A549 (cell line): ENCODE results near the gene TUBA1B. TPM values are rescaled to one million over a fixed set of nuclear protein-coding genes. Genes with fewer than 3 reads are reported as not detected.

Source experiments
- ATAC-seq, 2 experiments: fragments of 200-7000 bp in 1 of 2; fragments of >200 bp in 1 of 2; cut with Nextera tagmentation in 1 of 2; cut with Tn5 transposase in 1 of 2; 3 replicates each; pipeline versions ENCODE4 v1.8.0 to v1.9.1; 2018 to 2020; ENCODE audit warnings: mild to moderate bottlenecking in 1 of 2, moderate library complexity in 1 of 2
- CTCF ChIA-PET: fragments of 300-600 bp; sonication (Branson Sonifier 250); formaldehyde crosslinking; extraction: SDS; loops from one replicate; lab custom pipeline; 2021; ENCODE audit warnings: antibody characterized with exemption, inconsistent platforms; lab: Yijun Ruan, JAX
- POLR2A ChIA-PET: fragments of 350-600 bp; formaldehyde crosslinking; extraction: SDS; loops from one replicate; lab custom pipeline; 2021; ENCODE audit warnings: antibody characterized with exemption, inconsistent platforms; lab: Yijun Ruan, JAX
- DNase-seq, 2 experiments: peaks; one replicate each; pipeline versions ENCODE4 v3.0.0 to v3.0.0-alpha.2; 2011 to 2016; ENCODE audit warnings: low read depth in 1 of 2, low spot score in 1 of 2
- FAIRE-seq: peaks from 2 replicates; lab custom pipeline; 2011; peaks lifted over from hg19 to GRCh38; lab: Jason Lieb, UNC
- H3K27ac ChIP-seq, 2 experiments: fragments of >200 bp; sonication (Bioruptor Twin); formaldehyde crosslinking; 3 replicates each; pipeline ENCODE4 v1.5.1; 2016 to 2017
- H3K4me1 ChIP-seq: fragments of >200 bp; sonication (Bioruptor Twin); formaldehyde crosslinking; 3 replicates; pipeline ENCODE4 v1.6.1; 2016
- H3K4me2 ChIP-seq: fragments of >200 bp; sonication (Bioruptor Twin); formaldehyde crosslinking; 3 replicates; pipeline ENCODE4 v1.6.1; 2016
- H3K4me3 ChIP-seq: fragments of >200 bp; sonication (Bioruptor Twin); formaldehyde crosslinking; 3 replicates; pipeline ENCODE4 v1.5.1; 2016
- H3K9me3 ChIP-seq: fragments of >200 bp; sonication (Bioruptor Twin); formaldehyde crosslinking; 3 replicates; pipeline ENCODE4 v1.6.1; 2016
- BHLHE40 ChIP-seq: IDR thresholded peaks from 2 replicates; pipeline ENCODE4 v1.6.1; 2012; ENCODE audit warnings: low read depth, low read length, inconsistent platforms
- CEBPB ChIP-seq, 2 experiments: fragments of >200 bp in 1 of 2; sonication (Bioruptor Twin) in 1 of 2; formaldehyde crosslinking in 1 of 2; IDR thresholded peaks; 2 replicates each; pipeline ENCODE4 v1.6.1; 2012 to 2016
- CHD2 ChIP-seq: fragments of 150-350 bp; IDR thresholded peaks from 2 replicates; pipeline ENCODE4 v1.6.1; 2014; ENCODE audit warnings: low read length; ENCODE audit not compliant: partially characterized antibody
- EHF ChIP-seq: fragments of 250-450 bp; sonication (Bioruptor Pico); IDR thresholded peaks from 2 replicates; pipeline ENCODE4 v1.5.0; 2020; ENCODE audit warnings: mild to moderate bottlenecking
- FOSB ChIP-seq: fragments of 250-450 bp; sonication (Bioruptor Pico); IDR thresholded peaks from 2 replicates; pipeline ENCODE4 v1.5.0; 2020; ENCODE audit warnings: mild to moderate bottlenecking, moderate library complexity
- FOSL2 ChIP-seq, 2 experiments: fragments of 450-650 bp in 1 of 2; fragments of >200 bp in 1 of 2; sonication (Bioruptor Twin) in 1 of 2; formaldehyde crosslinking; IDR thresholded peaks; 2 replicates each; pipeline versions ENCODE4 v1.5.0 to v1.6.1; 2016 to 2020; ENCODE audit warnings: mild to moderate bottlenecking in 1 of 2, moderate library complexity in 1 of 2
- GATA3 ChIP-seq: IDR thresholded peaks from 2 replicates; pipeline ENCODE4 v1.6.1; 2012; ENCODE audit warnings: borderline replicate concordance
- HEYL ChIP-seq: fragments of 250-450 bp; sonication (Bioruptor Pico); IDR thresholded peaks from 2 replicates; pipeline ENCODE4 v1.8.0; 2021; ENCODE audit warnings: mild to moderate bottlenecking, moderate library complexity
- MAFK ChIP-seq: fragments of 450-650 bp; IDR thresholded peaks from 2 replicates; pipeline ENCODE4 v1.6.1; 2014; ENCODE audit not compliant: partially characterized antibody
- NFE2L2 ChIP-seq: fragments of 150-350 bp; conservative IDR thresholded peaks from 2 replicates; pipeline ENCODE4 v1.6.1; 2014; ENCODE audit warnings: low read length
- NPAS2 ChIP-seq: fragments of 250-450 bp; sonication (Bioruptor Pico); IDR thresholded peaks from 2 replicates; pipeline ENCODE4 v1.8.0; 2022; ENCODE audit warnings: mild to moderate bottlenecking, moderate library complexity, borderline replicate concordance
- POLR2AphosphoS2 ChIP-seq: conservative IDR thresholded peaks from 2 replicates; pipeline ENCODE4 v1.6.1; 2012; ENCODE audit warnings: low read length, improper control_type of control experiment, inconsistent platforms
- RFX5 ChIP-seq: fragments of 450-650 bp; IDR thresholded peaks from 2 replicates; pipeline ENCODE4 v1.7.1; 2014; ENCODE audit warnings: antibody characterized with exemption, mild to moderate bottlenecking, moderate library complexity
- RNF2 ChIP-seq: fragments of 200-600 bp; sonication (generic); IDR thresholded peaks from 2 replicates; pipeline ENCODE4 v1.6.1; 2016; ENCODE audit warnings: low read depth, mild to moderate bottlenecking, antibody characterized with exemption, moderate library complexity, borderline replicate concordance
- TFCP2L1 ChIP-seq: fragments of 250-450 bp; sonication (Bioruptor Pico); IDR thresholded peaks from 2 replicates; pipeline ENCODE4 v1.5.0; 2021; ENCODE audit warnings: mild to moderate bottlenecking
- ZC3H11A ChIP-seq: fragments of 450-650 bp; IDR thresholded peaks from 2 replicates; pipeline ENCODE4 v1.6.1; 2014; ENCODE audit warnings: antibody characterized with exemption, mild to moderate bottlenecking
- ZSCAN20 ChIP-seq: fragments of 250-450 bp; sonication (Bioruptor Pico); IDR thresholded peaks from 2 replicates; pipeline ENCODE4 v1.8.0; 2022; ENCODE audit warnings: mild to moderate bottlenecking, moderate library complexity
- WGBS: methylation state at CpG from one replicate; pipeline ENCODE4 v1.1.6; 2017; ENCODE audit errors: missing lambda C conversion rate; 5-methylcytosine and 5-hydroxymethylcytosine counted together
- polyA plus RNA-seq, 4 experiments: library from polyadenylated mRNA; depleted of rRNA in 3 of 4; stranded (reverse); fragments of >200 nt; fragmentation: RNase III in 1 of 4; extraction: RNeasy Plus Mini Kit Qiagen cat#74134 plus additional on column Dnase treatment in 1 of 4; gene quantifications; 2 replicates in 3 of 4; 3 replicates in 1 of 4; pipeline ENCODE4 v1.2.3, GENCODE V29; 2011 to 2017
- TF ChIP-seq, protein P1 (sequence below): fragments of 250-450 bp; sonication (Bioruptor Pico); IDR thresholded peaks from 2 replicates; pipeline ENCODE4 v1.5.0; 2020; ENCODE audit warnings: low read depth, mild to moderate bottlenecking, moderate library complexity
- TF ChIP-seq, protein P2 (sequence below): fragments of 250-450 bp; sonication (Bioruptor Pico); IDR thresholded peaks from 2 replicates; pipeline ENCODE4 v1.5.0; 2021; ENCODE audit warnings: mild to moderate bottlenecking, moderate library complexity, borderline replicate concordance
- TF ChIP-seq, protein P3 (sequence below): fragments of >200 bp; sonication (Bioruptor Twin); formaldehyde crosslinking; IDR thresholded peaks from 3 replicates; pipeline ENCODE4 v1.5.1; 2016
- TF ChIP-seq, protein P4 (sequence below): IDR thresholded peaks from 2 replicates; pipeline ENCODE4 v1.6.1; 2012; ENCODE audit warnings: low read depth, borderline replicate concordance
- TF ChIP-seq, protein P5 (sequence below): IDR thresholded peaks from 2 replicates; pipeline ENCODE4 v1.6.1; 2012
- TF ChIP-seq, protein P6 (sequence below): fragments of 200-600 bp; sonication (generic); IDR thresholded peaks from 2 replicates; pipeline ENCODE4 v1.6.1; 2016; ENCODE audit warnings: antibody characterized with exemption, mild to moderate bottlenecking, moderate library complexity

TUBA1B gene
- polyA plus RNA-seq, 2 of the 4 experiments (the other 2 are of a cell fraction): 2,590 to 2,708 TPM

GRCh38 chr12:49097381-49097780 lies 33.8 kb downstream of the TUBA1B start:
- DNase-seq (no peak), ATAC-seq (no peak), FAIRE-seq (no peak)
- no peaks in the 10 kb centered on the region for H3K9me3 ChIP-seq
- TF ChIP-seq FOSB (CRISPR knock-in tag) (no peak), RNF2 (no peak), ZSCAN20 (CRISPR knock-in tag) (no peak), BHLHE40 (no peak), NPAS2 (CRISPR knock-in tag) (no peak), FOSL2 (IDR thresholded peaks at IDR 0.05) (no peak), FOSL2 (CRISPR knock-in tag; IDR thresholded peaks at IDR 0.05) (no peak)
- TF ChIP-seq, protein P1, sequence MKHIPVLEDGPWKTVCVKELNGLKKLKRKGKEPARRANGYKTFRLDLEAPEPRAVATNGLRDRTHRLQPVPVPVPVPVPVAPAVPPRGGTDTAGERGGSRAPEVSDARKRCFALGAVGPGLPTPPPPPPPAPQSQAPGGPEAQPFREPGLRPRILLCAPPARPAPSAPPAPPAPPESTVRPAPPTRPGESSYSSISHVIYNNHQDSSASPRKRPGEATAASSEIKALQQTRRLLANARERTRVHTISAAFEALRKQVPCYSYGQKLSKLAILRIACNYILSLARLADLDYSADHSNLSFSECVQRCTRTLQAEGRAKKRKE (CRISPR knock-in tag): no peak
- H3K4me2 ChIP-seq: no peak overlapping the region
- WGBS: 96% methylated on average over 3 of the region's 3 CpGs
- CTCF ChIA-PET: interaction anchor here (1.3 to 18.9 kb wide), 11 partner anchors 11 to 42 kb away, joined by 4 to 166 read pairs (median 11); partner anchors contain the start of genes LMBR1L and TUBA1B
- no peak overlapping the region for H3K27ac ChIP-seq
- no peak overlapping the region for H3K4me3 ChIP-seq
- POLR2A ChIA-PET: no interaction called here
- H3K4me1 ChIP-seq: peaks cover 9% of the 10 kb centered on the region; the same call in 2 of the 3 replicates

- no peak overlapping the region for H3K4me3 ChIP-seq
- TF ChIP-seq, protein P2, sequence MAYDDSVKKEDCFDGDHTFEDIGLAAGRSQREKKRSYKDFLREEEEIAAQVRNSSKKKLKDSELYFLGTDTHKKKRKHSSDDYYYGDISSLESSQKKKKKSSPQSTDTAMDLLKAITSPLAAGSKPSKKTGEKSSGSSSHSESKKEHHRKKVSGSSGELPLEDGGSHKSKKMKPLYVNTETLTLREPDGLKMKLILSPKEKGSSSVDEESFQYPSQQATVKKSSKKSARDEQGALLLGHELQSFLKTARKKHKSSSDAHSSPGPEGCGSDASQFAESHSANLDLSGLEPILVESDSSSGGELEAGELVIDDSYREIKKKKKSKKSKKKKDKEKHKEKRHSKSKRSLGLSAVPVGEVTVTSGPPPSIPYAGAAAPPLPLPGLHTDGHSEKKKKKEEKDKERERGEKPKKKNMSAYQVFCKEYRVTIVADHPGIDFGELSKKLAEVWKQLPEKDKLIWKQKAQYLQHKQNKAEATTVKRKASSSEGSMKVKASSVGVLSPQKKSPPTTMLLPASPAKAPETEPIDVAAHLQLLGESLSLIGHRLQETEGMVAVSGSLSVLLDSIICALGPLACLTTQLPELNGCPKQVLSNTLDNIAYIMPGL (CRISPR knock-in tag): no peak
- TF ChIP-seq ZSCAN20 (CRISPR knock-in tag) (no peak), RFX5 (no peak), EHF (CRISPR knock-in tag) (no peak), MAFK (no peak), CEBPB (IDR thresholded peaks at IDR 0.05) (no peak), NFE2L2 (no peak), TFCP2L1 (CRISPR knock-in tag) (no peak), ZC3H11A (no peak), POLR2AphosphoS2 (no peak), CHD2 (no peak), HEYL (CRISPR knock-in tag) (no peak), NPAS2 (CRISPR knock-in tag) (no peak), GATA3 (no peak), RNF2 (no peak)
- TF ChIP-seq, protein P3, sequence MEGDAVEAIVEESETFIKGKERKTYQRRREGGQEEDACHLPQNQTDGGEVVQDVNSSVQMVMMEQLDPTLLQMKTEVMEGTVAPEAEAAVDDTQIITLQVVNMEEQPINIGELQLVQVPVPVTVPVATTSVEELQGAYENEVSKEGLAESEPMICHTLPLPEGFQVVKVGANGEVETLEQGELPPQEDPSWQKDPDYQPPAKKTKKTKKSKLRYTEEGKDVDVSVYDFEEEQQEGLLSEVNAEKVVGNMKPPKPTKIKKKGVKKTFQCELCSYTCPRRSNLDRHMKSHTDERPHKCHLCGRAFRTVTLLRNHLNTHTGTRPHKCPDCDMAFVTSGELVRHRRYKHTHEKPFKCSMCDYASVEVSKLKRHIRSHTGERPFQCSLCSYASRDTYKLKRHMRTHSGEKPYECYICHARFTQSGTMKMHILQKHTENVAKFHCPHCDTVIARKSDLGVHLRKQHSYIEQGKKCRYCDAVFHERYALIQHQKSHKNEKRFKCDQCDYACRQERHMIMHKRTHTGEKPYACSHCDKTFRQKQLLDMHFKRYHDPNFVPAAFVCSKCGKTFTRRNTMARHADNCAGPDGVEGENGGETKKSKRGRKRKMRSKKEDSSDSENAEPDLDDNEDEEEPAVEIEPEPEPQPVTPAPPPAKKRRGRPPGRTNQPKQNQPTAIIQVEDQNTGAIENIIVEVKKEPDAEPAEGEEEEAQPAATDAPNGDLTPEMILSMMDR: no peak
- TF ChIP-seq, protein P4, sequence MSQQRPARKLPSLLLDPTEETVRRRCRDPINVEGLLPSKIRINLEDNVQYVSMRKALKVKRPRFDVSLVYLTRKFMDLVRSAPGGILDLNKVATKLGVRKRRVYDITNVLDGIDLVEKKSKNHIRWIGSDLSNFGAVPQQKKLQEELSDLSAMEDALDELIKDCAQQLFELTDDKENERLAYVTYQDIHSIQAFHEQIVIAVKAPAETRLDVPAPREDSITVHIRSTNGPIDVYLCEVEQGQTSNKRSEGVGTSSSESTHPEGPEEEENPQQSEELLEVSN: no peak
- TF ChIP-seq, protein P5, sequence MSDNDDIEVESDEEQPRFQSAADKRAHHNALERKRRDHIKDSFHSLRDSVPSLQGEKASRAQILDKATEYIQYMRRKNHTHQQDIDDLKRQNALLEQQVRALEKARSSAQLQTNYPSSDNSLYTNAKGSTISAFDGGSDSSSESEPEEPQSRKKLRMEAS: no peak
- TF ChIP-seq, protein P6, sequence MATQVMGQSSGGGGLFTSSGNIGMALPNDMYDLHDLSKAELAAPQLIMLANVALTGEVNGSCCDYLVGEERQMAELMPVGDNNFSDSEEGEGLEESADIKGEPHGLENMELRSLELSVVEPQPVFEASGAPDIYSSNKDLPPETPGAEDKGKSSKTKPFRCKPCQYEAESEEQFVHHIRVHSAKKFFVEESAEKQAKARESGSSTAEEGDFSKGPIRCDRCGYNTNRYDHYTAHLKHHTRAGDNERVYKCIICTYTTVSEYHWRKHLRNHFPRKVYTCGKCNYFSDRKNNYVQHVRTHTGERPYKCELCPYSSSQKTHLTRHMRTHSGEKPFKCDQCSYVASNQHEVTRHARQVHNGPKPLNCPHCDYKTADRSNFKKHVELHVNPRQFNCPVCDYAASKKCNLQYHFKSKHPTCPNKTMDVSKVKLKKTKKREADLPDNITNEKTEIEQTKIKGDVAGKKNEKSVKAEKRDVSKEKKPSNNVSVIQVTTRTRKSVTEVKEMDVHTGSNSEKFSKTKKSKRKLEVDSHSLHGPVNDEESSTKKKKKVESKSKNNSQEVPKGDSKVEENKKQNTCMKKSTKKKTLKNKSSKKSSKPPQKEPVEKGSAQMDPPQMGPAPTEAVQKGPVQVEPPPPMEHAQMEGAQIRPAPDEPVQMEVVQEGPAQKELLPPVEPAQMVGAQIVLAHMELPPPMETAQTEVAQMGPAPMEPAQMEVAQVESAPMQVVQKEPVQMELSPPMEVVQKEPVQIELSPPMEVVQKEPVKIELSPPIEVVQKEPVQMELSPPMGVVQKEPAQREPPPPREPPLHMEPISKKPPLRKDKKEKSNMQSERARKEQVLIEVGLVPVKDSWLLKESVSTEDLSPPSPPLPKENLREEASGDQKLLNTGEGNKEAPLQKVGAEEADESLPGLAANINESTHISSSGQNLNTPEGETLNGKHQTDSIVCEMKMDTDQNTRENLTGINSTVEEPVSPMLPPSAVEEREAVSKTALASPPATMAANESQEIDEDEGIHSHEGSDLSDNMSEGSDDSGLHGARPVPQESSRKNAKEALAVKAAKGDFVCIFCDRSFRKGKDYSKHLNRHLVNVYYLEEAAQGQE: no peak
- H3K27ac ChIP-seq: no peak overlapping the region
- no peak for FAIRE-seq
- peak overlapping the region; percentile 60 for H3K4me2 ChIP-seq
- no peak for DNase-seq
- WGBS: 75% methylated on average over 2 of the region's 2 CpGs
- no peak for ATAC-seq
- ChIA-PET POLR2A (interaction anchor here (1.0 kb wide), 1 partner anchor 36 kb away, joined by 3 read pairs; no protein-coding TSS in a partner anchor), CTCF (interaction anchor here (0.8 to 11.5 kb wide), 9 partner anchors 13 to 253 kb away, joined by 3 to 166 read pairs (median 25); partner anchors contain the start of genes LMBR1L and TUBA1B)
- H3K4me1 ChIP-seq: peaks cover 17% of the 10 kb centered on the region; the same call in 2 of the 3 replicates
- H3K9me3 ChIP-seq: no peaks in the 10 kb centered on the region
These were observed 36.2 kb downstream of the TUBA1B start for GRCh38 chr12:49094975-49095365.
